Kidney epithelial cell (primary cell): ENCODE data around the gene PLA2G6. TPM values are rescaled to one million over a fixed set of nuclear protein-coding genes. Genes with fewer than 3 reads are reported as not detected.

ENCODE experiments used
- DNase-seq: peaks from one replicate; pipeline ENCODE4 v3.0.0-alpha.2; 2010; ENCODE audit warnings: low read depth
- H3K27me3 ChIP-seq: 2 replicates; pipeline ENCODE4 v1.6.0; 2011; ENCODE audit warnings: low read length; ENCODE audit not compliant: control insufficient read depth, insufficient read depth
- H3K36me3 ChIP-seq: 2 replicates; pipeline ENCODE4 v1.5.1; 2011; ENCODE audit warnings: low read length; ENCODE audit not compliant: control insufficient read depth, insufficient read depth
- H3K4me3 ChIP-seq: 2 replicates; pipeline ENCODE4 v1.5.1; 2011; ENCODE audit warnings: low read depth, mild to moderate bottlenecking, control low read depth, low read length
- total RNA-seq: library from RNA; depleted of rRNA; stranded (reverse); fragments of >200 nt; gene quantifications from 2 replicates; pipeline ENCODE4 v1.2.3, GENCODE V29; 2015
- TF ChIP-seq, protein P1 (sequence below): IDR thresholded peaks from 2 replicates; pipeline ENCODE4 v1.5.1; 2011; ENCODE audit warnings: mild to moderate bottlenecking, moderate library complexity, low read length, control low read depth, inconsistent platforms; ENCODE audit not compliant: insufficient read depth, poor library complexity, severe bottlenecking

PLA2G6 gene
- total RNA-seq, 1 donor from 2014 or later: 15.5 TPM

GRCh38 chr22:38214302-38215056, 32.8 kb upstream of the PLA2G6 start:
- no peak for DNase-seq
- TF ChIP-seq, protein P1, sequence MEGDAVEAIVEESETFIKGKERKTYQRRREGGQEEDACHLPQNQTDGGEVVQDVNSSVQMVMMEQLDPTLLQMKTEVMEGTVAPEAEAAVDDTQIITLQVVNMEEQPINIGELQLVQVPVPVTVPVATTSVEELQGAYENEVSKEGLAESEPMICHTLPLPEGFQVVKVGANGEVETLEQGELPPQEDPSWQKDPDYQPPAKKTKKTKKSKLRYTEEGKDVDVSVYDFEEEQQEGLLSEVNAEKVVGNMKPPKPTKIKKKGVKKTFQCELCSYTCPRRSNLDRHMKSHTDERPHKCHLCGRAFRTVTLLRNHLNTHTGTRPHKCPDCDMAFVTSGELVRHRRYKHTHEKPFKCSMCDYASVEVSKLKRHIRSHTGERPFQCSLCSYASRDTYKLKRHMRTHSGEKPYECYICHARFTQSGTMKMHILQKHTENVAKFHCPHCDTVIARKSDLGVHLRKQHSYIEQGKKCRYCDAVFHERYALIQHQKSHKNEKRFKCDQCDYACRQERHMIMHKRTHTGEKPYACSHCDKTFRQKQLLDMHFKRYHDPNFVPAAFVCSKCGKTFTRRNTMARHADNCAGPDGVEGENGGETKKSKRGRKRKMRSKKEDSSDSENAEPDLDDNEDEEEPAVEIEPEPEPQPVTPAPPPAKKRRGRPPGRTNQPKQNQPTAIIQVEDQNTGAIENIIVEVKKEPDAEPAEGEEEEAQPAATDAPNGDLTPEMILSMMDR: no peak
- no peaks in the 10 kb centered on the region for H3K27me3 ChIP-seq
- H3K4me3 ChIP-seq: no peak overlapping the region
- peaks cover 2% of the 10 kb centered on the region for H3K36me3 ChIP-seq

DNA sequence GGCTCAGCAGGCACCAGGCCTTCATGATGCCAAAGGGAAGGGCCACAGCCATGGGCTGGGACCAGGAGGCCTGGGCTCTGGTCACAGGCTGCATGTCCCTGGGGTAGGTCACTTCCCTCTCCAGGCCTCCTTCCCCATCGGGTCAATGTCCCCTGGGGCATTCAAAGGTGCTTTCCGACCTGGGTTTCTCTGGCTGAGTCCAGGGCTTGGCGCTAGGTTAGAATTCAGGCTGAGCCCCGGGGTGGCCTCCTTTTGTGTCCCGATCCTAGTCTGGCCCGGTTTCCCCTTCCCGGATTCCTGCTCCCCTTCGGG, 32.3 kb upstream of the PLA2G6 start:
- no peak for DNase-seq
- no peaks in the 10 kb centered on the region for H3K27me3 ChIP-seq
- no peak overlapping the region for H3K4me3 ChIP-seq
- TF ChIP-seq, protein P1: no peak
- H3K36me3 ChIP-seq: peaks cover 2% of the 10 kb centered on the region

DNA sequence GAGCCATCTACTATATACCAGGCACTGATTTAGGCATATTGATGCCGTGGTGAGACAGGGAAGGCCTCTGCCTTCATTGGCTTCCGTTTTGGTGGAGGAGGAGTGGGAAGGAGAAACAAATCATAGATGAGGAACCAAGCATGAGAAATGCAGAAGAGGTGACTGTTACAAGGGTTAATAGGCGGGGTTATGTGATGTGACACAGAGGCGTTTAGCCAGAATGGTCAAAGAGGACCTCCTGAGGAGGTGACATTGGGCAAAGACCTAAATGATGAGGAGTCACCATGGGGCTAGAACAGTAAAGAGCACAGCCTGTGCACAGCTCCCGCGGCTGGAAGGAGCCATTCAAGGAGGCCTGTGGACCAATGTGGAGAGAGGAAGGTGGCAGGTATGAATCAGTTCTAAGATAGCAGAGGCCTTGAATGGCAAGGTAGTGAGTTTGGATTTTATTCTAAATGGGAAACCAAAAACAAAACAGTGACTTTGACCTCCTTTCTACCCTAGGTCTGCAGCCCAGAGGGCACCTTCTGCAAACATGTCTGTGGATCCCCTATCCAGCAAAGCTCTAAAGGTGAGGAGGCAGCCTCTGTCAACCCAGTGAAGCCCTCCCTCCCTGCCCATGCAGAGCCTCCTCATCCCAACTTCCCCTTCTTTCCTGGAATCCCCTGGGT, 31.8 kb upstream of the PLA2G6 start:
- DNase-seq: no peak
- Histone ChIP-seq H3K27me3 (no peaks in the 10 kb centered on the region), H3K36me3 (peaks cover 2% of the 10 kb centered on the region), H3K4me3 (no peak overlapping the region)
- TF ChIP-seq, protein P1: no peak

GRCh38 chr22:38212442-38212841, 30.8 kb upstream of the PLA2G6 start:
- Histone ChIP-seq H3K4me3 (no peak overlapping the region), H3K36me3 (peaks cover 2% of the 10 kb centered on the region), H3K27me3 (no peaks in the 10 kb centered on the region)

DNA sequence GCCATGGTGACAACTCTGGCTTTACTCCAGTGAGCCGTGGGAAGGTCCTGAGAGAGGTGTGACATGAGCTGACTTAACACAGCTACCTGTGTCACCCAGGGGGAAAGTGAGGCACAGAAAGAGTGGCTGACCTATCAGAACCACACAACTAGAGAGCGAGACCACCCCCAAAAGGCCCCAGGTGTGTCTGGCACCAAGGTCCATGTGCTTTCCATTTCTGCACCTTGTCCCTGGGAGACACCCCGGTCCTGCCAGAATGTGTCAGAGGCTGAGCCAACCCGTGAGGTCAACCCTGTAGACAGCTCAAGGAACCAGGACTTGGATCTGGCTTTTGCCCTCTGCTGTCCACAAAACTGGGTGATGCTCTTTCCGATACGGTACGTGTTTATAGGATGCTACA, 29.9 kb upstream of the PLA2G6 start:
- no peak overlapping the region for H3K4me3 ChIP-seq
- peaks cover 2% of the 10 kb centered on the region for H3K36me3 ChIP-seq
- no peak for DNase-seq
- H3K27me3 ChIP-seq: no peaks in the 10 kb centered on the region
- TF ChIP-seq, protein P1: no peak

More at GRCh38 chr22:38212442-38212841, 30.8 kb upstream of the PLA2G6 start:
- DNase-seq: no peak
- TF ChIP-seq, protein P1: no peak
